AG04449 (cell line): ENCODE measurements around the gene GALR3.

ENCODE experiments used
- CTCF ChIA-PET: fragments of 350-600 bp; formaldehyde crosslinking; extraction: SDS; loops from one replicate; lab custom pipeline; 2021; ENCODE audit warnings: antibody characterized with exemption; lab: Yijun Ruan, JAX
- POLR2A ChIA-PET: fragments of 400-600, 350-600 bp; formaldehyde crosslinking; extraction: SDS; loops from one replicate; lab custom pipeline; 2020; ENCODE audit warnings: antibody characterized with exemption, inconsistent platforms; lab: Yijun Ruan, JAX
- DNase-seq: peaks from one replicate; pipeline ENCODE4 v3.0.0-alpha.2; 2010; ENCODE audit warnings: low read depth, low spot score
- H3K4me3 ChIP-seq: 2 replicates; pipeline ENCODE4 v1.5.1; 2011; ENCODE audit warnings: low read depth, mild to moderate bottlenecking, control low read depth, low read length
- CTCF ChIP-seq: IDR thresholded peaks from one replicate; pipeline ENCODE4 v1.5.1; 2011; ENCODE audit warnings: mild to moderate bottlenecking, moderate library complexity, low read length, control low read depth, inconsistent platforms; ENCODE audit not compliant: insufficient read depth; ENCODE audit errors: missing control alignments

The GALR3 gene

GRCh38 chr22:37843741-37844089, 20.5 kb downstream of the GALR3 start:
- peak overlapping the region; percentile 70 for H3K4me3 ChIP-seq
- POLR2A ChIA-PET: interaction anchor here (0.9 to 1.6 kb wide), 8 partner anchors 9 to 39 kb away, joined by 3 to 8 read pairs (median 4); partner anchors contain the start of gene GCAT
- no peak for DNase-seq
- TF ChIP-seq CTCF: no peak
- CTCF ChIA-PET: interaction anchor here (0.9 to 8.3 kb wide), 6 partner anchors 9 to 122 kb away, joined by 3 to 65 read pairs (median 5); no protein-coding TSS in a partner anchor

GRCh38 chr22:37844904-37845329, 21.7 kb downstream of the GALR3 start:
- ChIA-PET CTCF (interaction anchor here (1.4 to 12.0 kb wide), 4 partner anchors 18 to 40 kb away, joined by 3 to 151 read pairs (median 40); no protein-coding TSS in a partner anchor), POLR2A (interaction anchor here (0.9 to 1.6 kb wide), 6 partner anchors 10 to 40 kb away, joined by 4 to 8 read pairs (median 5); partner anchors contain the start of gene GCAT)
- peak overlapping the region; percentile 47 for H3K4me3 ChIP-seq
- DNase-seq: no peak
- no peak for TF ChIP-seq CTCF

- POLR2A ChIA-PET: no interaction called here
- CTCF ChIA-PET: interaction anchor here (12.0 kb wide), 1 partner anchor 18 kb away, joined by 151 read pairs; no protein-coding TSS in a partner anchor
- no peak overlapping the region for H3K4me3 ChIP-seq
- DNase-seq: no peak
- no peak for TF ChIP-seq CTCF
Measured at GRCh38 chr22:37846433-37846832, 23.3 kb downstream of the GALR3 start.

- peak overlapping the region; percentile 82 for H3K4me3 ChIP-seq
- ChIA-PET CTCF (interaction anchor here (1.5 to 12.0 kb wide), 3 partner anchors 12 to 39 kb away, joined by 3 to 151 read pairs (median 6); no protein-coding TSS in a partner anchor), POLR2A (no interaction called here)
- TF ChIP-seq CTCF: no peak
- no peak for DNase-seq
Measured at GRCh38 chr22:37848587-37849088, 25.5 kb downstream of the GALR3 start.

- ChIA-PET CTCF (interaction anchor here (0.6 to 12.0 kb wide), 6 partner anchors 11 to 243 kb away, joined by 3 to 151 read pairs (median 4); no protein-coding TSS in a partner anchor), POLR2A (interaction anchor here (0.5 kb wide), 1 partner anchor 71 kb away, joined by 4 read pairs; no protein-coding TSS in a partner anchor)
- peak within 1 kb of the TSS; percentile 82 for H3K4me3 ChIP-seq
- DNase-seq: no peak
- no peak for TF ChIP-seq CTCF
Measured at GRCh38 chr22:37849089-37849751, 26.0 kb downstream of the GALR3 start, which contains the start of gene EIF3L. Gene EIF3L (plus strand): TSS chr22:37849419. CDS start chr22:37849450, 31 bp downstream.

GRCh38 chr22:37850801-37851200, 27.6 kb downstream of the GALR3 start:
- no peak for TF ChIP-seq CTCF
- ChIA-PET POLR2A (no interaction called here), CTCF (interaction anchor here (0.8 to 12.0 kb wide), 5 partner anchors 14 to 37 kb away, joined by 3 to 151 read pairs (median 4); no protein-coding TSS in a partner anchor)
- no peak overlapping the region for H3K4me3 ChIP-seq
- no peak for DNase-seq
